OCI-LY7 (cell line): ENCODE results near the gene TMEM18.

ENCODE experiments used
- EZH2phosphoT487 ChIP-seq: fragments of 200-600 bp; sonication (generic); IDR thresholded peaks from 2 replicates; pipeline ENCODE4 v1.6.1; 2018; ENCODE audit warnings: low read depth, borderline replicate concordance, mild to moderate bottlenecking, mixed run types, antibody characterized with exemption, low read length, moderate library complexity, mixed read lengths
- TF ChIP-seq, protein P1 (sequence below): fragments of 200-600 bp; sonication (generic); conservative IDR thresholded peaks from 2 replicates; pipeline ENCODE4 v1.5.1; 2014; ENCODE audit warnings: mild to moderate bottlenecking, antibody characterized with exemption, low read length, moderate library complexity, mixed read lengths

DNA sequence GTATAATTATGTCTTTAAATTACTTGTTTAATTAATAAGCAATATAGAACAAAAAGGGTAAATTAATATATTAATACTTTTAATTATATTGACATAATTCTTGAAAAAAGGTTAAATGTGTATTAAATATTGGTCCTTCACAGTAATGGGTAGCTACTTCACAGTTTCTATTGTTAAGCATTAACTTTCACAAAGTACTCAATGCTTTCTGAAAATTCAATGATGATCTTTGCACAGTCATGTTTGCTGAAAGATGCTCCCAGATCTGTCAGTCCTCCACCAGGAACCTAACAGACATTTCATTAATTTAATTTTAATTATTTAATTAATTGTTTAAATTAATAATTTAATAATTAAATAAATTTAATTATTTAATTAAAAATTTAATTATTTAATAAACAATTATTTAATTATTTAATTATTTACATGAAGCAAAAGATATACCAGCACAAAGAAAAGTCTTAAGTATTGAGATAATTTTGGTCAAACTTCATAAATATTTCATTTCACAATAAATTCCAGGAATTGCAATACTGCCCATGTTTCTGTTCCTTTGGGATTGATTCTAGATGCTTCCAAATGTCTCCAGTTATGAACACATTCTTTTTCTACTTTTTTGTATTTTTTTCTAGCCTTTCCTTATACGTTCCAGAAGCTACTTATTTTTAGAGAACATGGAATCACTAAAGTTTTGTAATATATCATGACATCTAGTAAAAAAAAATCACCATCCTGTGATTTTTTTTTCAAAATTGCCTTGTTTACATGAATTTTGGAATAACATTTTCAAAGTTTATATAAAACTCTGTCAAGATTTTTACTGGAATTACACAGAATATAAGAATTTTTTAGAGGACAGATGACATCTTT is 46.5 kb downstream of the TMEM18 start:
- TF ChIP-seq, protein P1, sequence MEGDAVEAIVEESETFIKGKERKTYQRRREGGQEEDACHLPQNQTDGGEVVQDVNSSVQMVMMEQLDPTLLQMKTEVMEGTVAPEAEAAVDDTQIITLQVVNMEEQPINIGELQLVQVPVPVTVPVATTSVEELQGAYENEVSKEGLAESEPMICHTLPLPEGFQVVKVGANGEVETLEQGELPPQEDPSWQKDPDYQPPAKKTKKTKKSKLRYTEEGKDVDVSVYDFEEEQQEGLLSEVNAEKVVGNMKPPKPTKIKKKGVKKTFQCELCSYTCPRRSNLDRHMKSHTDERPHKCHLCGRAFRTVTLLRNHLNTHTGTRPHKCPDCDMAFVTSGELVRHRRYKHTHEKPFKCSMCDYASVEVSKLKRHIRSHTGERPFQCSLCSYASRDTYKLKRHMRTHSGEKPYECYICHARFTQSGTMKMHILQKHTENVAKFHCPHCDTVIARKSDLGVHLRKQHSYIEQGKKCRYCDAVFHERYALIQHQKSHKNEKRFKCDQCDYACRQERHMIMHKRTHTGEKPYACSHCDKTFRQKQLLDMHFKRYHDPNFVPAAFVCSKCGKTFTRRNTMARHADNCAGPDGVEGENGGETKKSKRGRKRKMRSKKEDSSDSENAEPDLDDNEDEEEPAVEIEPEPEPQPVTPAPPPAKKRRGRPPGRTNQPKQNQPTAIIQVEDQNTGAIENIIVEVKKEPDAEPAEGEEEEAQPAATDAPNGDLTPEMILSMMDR = no peak
- TF ChIP-seq EZH2phosphoT487 = no peak
